GM23338 (cell line): ENCODE measurements around the gene PDSS2. TPM values are rescaled to one million over a fixed set of nuclear protein-coding genes. Genes with fewer than 3 reads are reported as not detected.
A peak's percentile ranks its signal among the peaks of the same experiment; 100 is the strongest.

Experiments used
- ATAC-seq: fragments of 200-7000 bp; cut with Tn5 transposase; 3 replicates; pipeline ENCODE4 v1.9.1; 2020
- DNase-seq: peaks from one replicate; pipeline ENCODE4 v3.0.0-alpha.2; 2015; ENCODE audit warnings: low spot score
- H2AFZ ChIP-seq: fragments of 200-600 bp; sonication (generic); 2 replicates; pipeline ENCODE4 v1.8.0; 2016; ENCODE audit warnings: antibody characterized with exemption, mild to moderate bottlenecking, moderate library complexity
- H3F3A ChIP-seq: fragments of 200-600 bp; sonication (generic); replicated peaks from 2 replicates; pipeline ENCODE4 v1.8.0; 2017; ENCODE audit warnings: antibody characterized with exemption, mixed run types, low read depth
- H3K27ac ChIP-seq: fragments of 200-600 bp; sonication (generic); 2 replicates; pipeline ENCODE4 v1.6.1; 2016; ENCODE audit warnings: low read depth
- H3K27me3 ChIP-seq: fragments of 200-600 bp; sonication (generic); 2 replicates; pipeline ENCODE4 v1.8.0; 2016; ENCODE audit warnings: mild to moderate bottlenecking, mixed run types, moderate library complexity; ENCODE audit not compliant: insufficient read depth
- H3K36me3 ChIP-seq: fragments of 200-600 bp; sonication (generic); 2 replicates; pipeline ENCODE4 v1.8.0; 2016; ENCODE audit warnings: mild to moderate bottlenecking; ENCODE audit not compliant: insufficient read depth
- H3K4me1 ChIP-seq: fragments of 200-600 bp; sonication (generic); 2 replicates; pipeline ENCODE4 v1.8.0; 2016; ENCODE audit warnings: mild to moderate bottlenecking, moderate library complexity; ENCODE audit not compliant: insufficient read depth
- H3K4me2 ChIP-seq: fragments of 200-600 bp; sonication (generic); 2 replicates; pipeline ENCODE4 v1.7.1; 2017; ENCODE audit warnings: mixed run types
- H3K4me3 ChIP-seq: fragments of 200-600 bp; sonication (generic); 2 replicates; pipeline ENCODE4 v1.6.1; 2016; ENCODE audit warnings: mixed run types
- H3K79me2 ChIP-seq: fragments of 200-600 bp; sonication (generic); replicated peaks from 2 replicates; pipeline ENCODE4 v1.8.0; 2017; ENCODE audit warnings: mild to moderate bottlenecking; ENCODE audit not compliant: insufficient read depth
- H3K9me2 ChIP-seq: fragments of 200-600 bp; sonication (generic); 2 replicates; pipeline ENCODE4 v1.8.0; 2017; ENCODE audit not compliant: insufficient read depth
- H4K20me1 ChIP-seq: fragments of 200-600 bp; sonication (generic); replicated peaks from 2 replicates; pipeline ENCODE4 v1.8.0; 2017; ENCODE audit warnings: mild to moderate bottlenecking; ENCODE audit not compliant: insufficient read depth
- H3K27ac Mint-ChIP-seq: 2 replicates; pipeline ENCODE4 v1.8.0; 2020; ENCODE audit warnings: inconsistent platforms, mild to moderate bottlenecking, moderate library complexity, mixed read lengths
- H3K27me3 Mint-ChIP-seq: 3 replicates; pipeline ENCODE4 v1.8.0; 2022; ENCODE audit warnings: low read depth, mild to moderate bottlenecking, moderate library complexity, mixed read lengths, inconsistent platforms; ENCODE audit not compliant: insufficient read depth, poor library complexity
- H3K36me3 Mint-ChIP-seq: 3 replicates; pipeline ENCODE4 v1.8.0; 2021; ENCODE audit warnings: low read depth, mild to moderate bottlenecking, inconsistent platforms, moderate library complexity, mixed read lengths
- H3K4me1 Mint-ChIP-seq: 3 replicates; pipeline ENCODE4 v1.8.0; 2020; ENCODE audit warnings: mild to moderate bottlenecking, inconsistent platforms, mixed read lengths
- H3K4me3 Mint-ChIP-seq: 3 replicates; pipeline ENCODE4 v1.8.0; 2021; ENCODE audit warnings: moderate library complexity, mild to moderate bottlenecking, inconsistent platforms, mixed read lengths
- H3K9me3 Mint-ChIP-seq: 3 replicates; pipeline ENCODE4 v1.8.0; 2020; ENCODE audit warnings: moderate library complexity, mild to moderate bottlenecking, inconsistent platforms, mixed read lengths
- CREB1 ChIP-seq: fragments of 250-450 bp; sonication (Bioruptor Pico); IDR thresholded peaks from 2 replicates; pipeline ENCODE4 v1.5.0; 2020; ENCODE audit warnings: low read depth, mild to moderate bottlenecking, moderate library complexity
- ETS1 ChIP-seq: IDR thresholded peaks from 2 replicates; pipeline ENCODE4 v1.6.1; 2016; ENCODE audit warnings: antibody characterized with exemption
- EZH2 ChIP-seq: fragments of 200-600 bp; sonication (generic); IDR thresholded peaks from one replicate; pipeline ENCODE4 v1.8.0; 2017; ENCODE audit warnings: antibody characterized with exemption, mild to moderate bottlenecking, low read depth; ENCODE audit not compliant: unreplicated experiment
- EZH2phosphoT487 ChIP-seq: fragments of 200-600 bp; sonication (generic); IDR thresholded peaks from one replicate; pipeline ENCODE4 v1.8.1; 2018; ENCODE audit warnings: antibody characterized with exemption; ENCODE audit not compliant: unreplicated experiment
- JUNB ChIP-seq: IDR thresholded peaks from one replicate; pipeline ENCODE4 v1.6.1; 2016; ENCODE audit warnings: antibody characterized with exemption; ENCODE audit not compliant: unreplicated experiment
- NANOG ChIP-seq: IDR thresholded peaks from 2 replicates; pipeline ENCODE4 v1.6.1; 2016; ENCODE audit warnings: antibody characterized with exemption, borderline replicate concordance
- POLR2AphosphoS5 ChIP-seq: IDR thresholded peaks from 2 replicates; pipeline ENCODE4 v1.6.1; 2016; ENCODE audit warnings: antibody characterized with exemption, low read depth
- REST ChIP-seq: IDR thresholded peaks from one replicate; pipeline ENCODE4 v1.6.1; 2018; ENCODE audit warnings: antibody characterized with exemption; ENCODE audit not compliant: unreplicated experiment
- STAT1 ChIP-seq: IDR thresholded peaks from one replicate; pipeline ENCODE4 v1.6.1; 2016; ENCODE audit warnings: antibody characterized with exemption; ENCODE audit not compliant: unreplicated experiment
- ZNF114 ChIP-seq: fragments of 250-450 bp; sonication (Bioruptor Pico); IDR thresholded peaks from 2 replicates; pipeline ENCODE4 v1.5.0; 2020; ENCODE audit warnings: mild to moderate bottlenecking, moderate library complexity
- ZNF331 ChIP-seq: fragments of 250-450 bp; sonication (Bioruptor Pico); IDR thresholded peaks from 2 replicates; pipeline ENCODE4 v1.5.0; 2020; ENCODE audit warnings: low read depth, mild to moderate bottlenecking, moderate library complexity
- polyA plus RNA-seq: library from polyadenylated mRNA; unstranded; fragments of >200 nt; fragmentation: Nextera tagmentation; extraction: Ambion mirVana; gene quantifications from 2 replicates; pipeline ENCODE4 v1.2.1, GENCODE V29; 2016
- total RNA-seq: library from RNA; depleted of rRNA; stranded (reverse); fragments of >200 nt; shearing (Covaris generic); gene quantifications from 2 replicates; pipeline ENCODE4 v1.2.3, GENCODE V29; 2014
- TF ChIP-seq, protein P1 (sequence below): fragments of 250-450 bp; sonication (Bioruptor Pico); IDR thresholded peaks from 2 replicates; pipeline ENCODE4 v1.5.0; 2020; ENCODE audit warnings: mild to moderate bottlenecking, moderate library complexity
- TF ChIP-seq, protein P2 (sequence below), 2 experiments: fragments of 200-600 bp in 1 of 2; sonication (generic) in 1 of 2; conservative IDR thresholded peaks; 2 replicates each; pipeline versions ENCODE4 v1.5.1 to v1.6.1; 2016 to 2017; ENCODE audit warnings: antibody characterized with exemption in 2 of 2, low read depth in 2 of 2, mild to moderate bottlenecking in 2 of 2, moderate library complexity in 1 of 2

PDSS2 gene
- total and polyA plus RNA-seq, 2 experiments from 2014 or later, result 7.3 to 16.7 TPM

GRCh38 chr6:107330168-107330567 lies 129.2 kb downstream of the PDSS2 start:
- no peak overlapping the region for H2AFZ ChIP-seq
- H3K27ac ChIP-seq, result no peak overlapping the region
- peaks cover under 1% of the 10 kb centered on the region; the same call in 2 of the 3 replicates for H3K4me1 Mint-ChIP-seq
- H3K79me2 ChIP-seq, result no peaks in the 10 kb centered on the region
- H3K9me3 Mint-ChIP-seq, result no peaks in the 10 kb centered on the region
- H3K4me2 ChIP-seq, result no peak overlapping the region
- H3K36me3 Mint-ChIP-seq, result peaks cover 3% of the 10 kb centered on the region; the same call in 2 of the 3 replicates
- no peaks in the 10 kb centered on the region for H3K27me3 ChIP-seq
- ATAC-seq (no peak; the same call in 2 of the 3 replicates), DNase-seq (peak; percentile 39)
- H3K36me3 ChIP-seq, result no peaks in the 10 kb centered on the region
- no peaks in the 10 kb centered on the region for H3K9me2 ChIP-seq
- H3K4me1 ChIP-seq, result no peaks in the 10 kb centered on the region
- H3K27me3 Mint-ChIP-seq, result peaks cover 2% of the 10 kb centered on the region
- no peaks in the 10 kb centered on the region for H4K20me1 ChIP-seq
- H3F3A ChIP-seq, result no peaks in the 10 kb centered on the region
- H3K4me3 Mint-ChIP-seq, result no peak overlapping the region
- H3K27ac Mint-ChIP-seq, result no peak overlapping the region
- H3K4me3 ChIP-seq, result no peak overlapping the region
- TF ChIP-seq POLR2AphosphoS5 (no peak), ETS1 (no peak), EZH2 (no peak), NANOG (no peak), STAT1 (no peak), EZH2phosphoT487 (no peak), ZNF331 (CRISPR knock-in tag) (no peak), CREB1 (CRISPR knock-in tag) (no peak), JUNB (no peak), REST (no peak), ZNF114 (no peak)
- TF ChIP-seq, protein P1, sequence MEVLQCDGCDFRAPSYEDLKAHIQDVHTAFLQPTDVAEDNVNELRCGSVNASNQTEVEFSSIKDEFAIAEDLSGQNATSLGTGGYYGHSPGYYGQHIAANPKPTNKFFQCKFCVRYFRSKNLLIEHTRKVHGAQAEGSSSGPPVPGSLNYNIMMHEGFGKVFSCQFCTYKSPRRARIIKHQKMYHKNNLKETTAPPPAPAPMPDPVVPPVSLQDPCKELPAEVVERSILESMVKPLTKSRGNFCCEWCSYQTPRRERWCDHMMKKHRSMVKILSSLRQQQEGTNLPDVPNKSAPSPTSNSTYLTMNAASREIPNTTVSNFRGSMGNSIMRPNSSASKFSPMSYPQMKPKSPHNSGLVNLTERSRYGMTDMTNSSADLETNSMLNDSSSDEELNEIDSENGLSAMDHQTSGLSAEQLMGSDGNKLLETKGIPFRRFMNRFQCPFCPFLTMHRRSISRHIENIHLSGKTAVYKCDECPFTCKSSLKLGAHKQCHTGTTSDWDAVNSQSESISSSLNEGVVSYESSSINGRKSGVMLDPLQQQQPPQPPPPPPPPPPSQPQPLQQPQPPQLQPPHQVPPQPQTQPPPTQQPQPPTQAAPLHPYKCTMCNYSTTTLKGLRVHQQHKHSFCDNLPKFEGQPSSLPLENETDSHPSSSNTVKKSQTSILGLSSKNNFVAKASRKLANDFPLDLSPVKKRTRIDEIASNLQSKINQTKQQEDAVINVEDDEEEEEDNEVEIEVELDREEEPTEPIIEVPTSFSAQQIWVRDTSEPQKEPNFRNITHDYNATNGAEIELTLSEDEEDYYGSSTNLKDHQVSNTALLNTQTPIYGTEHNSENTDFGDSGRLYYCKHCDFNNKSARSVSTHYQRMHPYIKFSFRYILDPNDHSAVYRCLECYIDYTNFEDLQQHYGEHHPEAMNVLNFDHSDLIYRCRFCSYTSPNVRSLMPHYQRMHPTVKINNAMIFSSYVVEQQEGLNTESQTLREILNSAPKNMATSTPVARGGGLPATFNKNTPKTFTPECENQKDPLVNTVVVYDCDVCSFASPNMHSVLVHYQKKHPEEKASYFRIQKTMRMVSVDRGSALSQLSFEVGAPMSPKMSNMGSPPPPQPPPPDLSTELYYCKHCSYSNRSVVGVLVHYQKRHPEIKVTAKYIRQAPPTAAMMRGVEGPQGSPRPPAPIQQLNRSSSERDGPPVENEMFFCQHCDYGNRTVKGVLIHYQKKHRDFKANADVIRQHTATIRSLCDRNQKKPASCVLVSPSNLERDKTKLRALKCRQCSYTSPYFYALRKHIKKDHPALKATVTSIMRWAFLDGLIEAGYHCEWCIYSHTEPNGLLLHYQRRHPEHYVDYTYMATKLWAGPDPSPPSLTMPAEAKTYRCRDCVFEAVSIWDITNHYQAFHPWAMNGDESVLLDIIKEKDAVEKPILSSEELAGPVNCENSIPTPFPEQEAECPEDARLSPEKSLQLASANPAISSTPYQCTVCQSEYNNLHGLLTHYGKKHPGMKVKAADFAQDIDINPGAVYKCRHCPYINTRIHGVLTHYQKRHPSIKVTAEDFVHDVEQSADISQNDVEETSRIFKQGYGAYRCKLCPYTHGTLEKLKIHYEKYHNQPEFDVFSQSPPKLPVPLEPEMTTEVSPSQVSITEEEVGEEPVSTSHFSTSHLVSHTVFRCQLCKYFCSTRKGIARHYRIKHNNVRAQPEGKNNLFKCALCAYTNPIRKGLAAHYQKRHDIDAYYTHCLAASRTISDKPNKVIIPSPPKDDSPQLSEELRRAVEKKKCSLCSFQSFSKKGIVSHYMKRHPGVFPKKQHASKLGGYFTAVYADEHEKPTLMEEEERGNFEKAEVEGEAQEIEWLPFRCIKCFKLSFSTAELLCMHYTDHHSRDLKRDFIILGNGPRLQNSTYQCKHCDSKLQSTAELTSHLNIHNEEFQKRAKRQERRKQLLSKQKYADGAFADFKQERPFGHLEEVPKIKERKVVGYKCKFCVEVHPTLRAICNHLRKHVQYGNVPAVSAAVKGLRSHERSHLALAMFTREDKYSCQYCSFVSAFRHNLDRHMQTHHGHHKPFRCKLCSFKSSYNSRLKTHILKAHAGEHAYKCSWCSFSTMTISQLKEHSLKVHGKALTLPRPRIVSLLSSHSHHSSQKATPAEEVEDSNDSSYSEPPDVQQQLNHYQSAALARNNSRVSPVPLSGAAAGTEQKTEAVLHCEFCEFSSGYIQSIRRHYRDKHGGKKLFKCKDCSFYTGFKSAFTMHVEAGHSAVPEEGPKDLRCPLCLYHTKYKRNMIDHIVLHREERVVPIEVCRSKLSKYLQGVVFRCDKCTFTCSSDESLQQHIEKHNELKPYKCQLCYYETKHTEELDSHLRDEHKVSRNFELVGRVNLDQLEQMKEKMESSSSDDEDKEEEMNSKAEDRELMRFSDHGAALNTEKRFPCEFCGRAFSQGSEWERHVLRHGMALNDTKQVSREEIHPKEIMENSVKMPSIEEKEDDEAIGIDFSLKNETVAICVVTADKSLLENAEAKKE (CRISPR knock-in tag), result no peak
- TF ChIP-seq, protein P2, sequence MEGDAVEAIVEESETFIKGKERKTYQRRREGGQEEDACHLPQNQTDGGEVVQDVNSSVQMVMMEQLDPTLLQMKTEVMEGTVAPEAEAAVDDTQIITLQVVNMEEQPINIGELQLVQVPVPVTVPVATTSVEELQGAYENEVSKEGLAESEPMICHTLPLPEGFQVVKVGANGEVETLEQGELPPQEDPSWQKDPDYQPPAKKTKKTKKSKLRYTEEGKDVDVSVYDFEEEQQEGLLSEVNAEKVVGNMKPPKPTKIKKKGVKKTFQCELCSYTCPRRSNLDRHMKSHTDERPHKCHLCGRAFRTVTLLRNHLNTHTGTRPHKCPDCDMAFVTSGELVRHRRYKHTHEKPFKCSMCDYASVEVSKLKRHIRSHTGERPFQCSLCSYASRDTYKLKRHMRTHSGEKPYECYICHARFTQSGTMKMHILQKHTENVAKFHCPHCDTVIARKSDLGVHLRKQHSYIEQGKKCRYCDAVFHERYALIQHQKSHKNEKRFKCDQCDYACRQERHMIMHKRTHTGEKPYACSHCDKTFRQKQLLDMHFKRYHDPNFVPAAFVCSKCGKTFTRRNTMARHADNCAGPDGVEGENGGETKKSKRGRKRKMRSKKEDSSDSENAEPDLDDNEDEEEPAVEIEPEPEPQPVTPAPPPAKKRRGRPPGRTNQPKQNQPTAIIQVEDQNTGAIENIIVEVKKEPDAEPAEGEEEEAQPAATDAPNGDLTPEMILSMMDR (conservative IDR thresholded peaks at IDR 0.05; ENCODE audit: low read depth in 2 of 2), result no peak
